RWPE1 (cell line): Measurements from ENCODE around the gene HCN2.

Experiments used
- CTCF ChIA-PET: fragments of 350-600 bp; sonication (Branson Sonifier 250); formaldehyde crosslinking; extraction: SDS; loops from one replicate; lab custom pipeline; 2021; lab: Yijun Ruan, JAX
- POLR2A ChIA-PET: fragments of 400-600 bp; formaldehyde crosslinking; extraction: SDS; loops from one replicate; lab custom pipeline; 2020; ENCODE audit warnings: antibody characterized with exemption; ENCODE audit not compliant: low non-redundant PET; lab: Yijun Ruan, JAX
- DNase-seq: peaks from one replicate; pipeline ENCODE4 v3.0.0; 2012; ENCODE audit warnings: low spot score
- H3K27ac ChIP-seq: fragments of 450-650 bp; 2 replicates; pipeline ENCODE4 v1.5.1; 2017
- TF ChIP-seq, protein P1 (sequence below): fragments of 450-650 bp; conservative IDR thresholded peaks from 2 replicates; pipeline ENCODE4 v1.5.1; 2017; ENCODE audit warnings: low read depth, mild to moderate bottlenecking

Gene HCN2

DNA sequence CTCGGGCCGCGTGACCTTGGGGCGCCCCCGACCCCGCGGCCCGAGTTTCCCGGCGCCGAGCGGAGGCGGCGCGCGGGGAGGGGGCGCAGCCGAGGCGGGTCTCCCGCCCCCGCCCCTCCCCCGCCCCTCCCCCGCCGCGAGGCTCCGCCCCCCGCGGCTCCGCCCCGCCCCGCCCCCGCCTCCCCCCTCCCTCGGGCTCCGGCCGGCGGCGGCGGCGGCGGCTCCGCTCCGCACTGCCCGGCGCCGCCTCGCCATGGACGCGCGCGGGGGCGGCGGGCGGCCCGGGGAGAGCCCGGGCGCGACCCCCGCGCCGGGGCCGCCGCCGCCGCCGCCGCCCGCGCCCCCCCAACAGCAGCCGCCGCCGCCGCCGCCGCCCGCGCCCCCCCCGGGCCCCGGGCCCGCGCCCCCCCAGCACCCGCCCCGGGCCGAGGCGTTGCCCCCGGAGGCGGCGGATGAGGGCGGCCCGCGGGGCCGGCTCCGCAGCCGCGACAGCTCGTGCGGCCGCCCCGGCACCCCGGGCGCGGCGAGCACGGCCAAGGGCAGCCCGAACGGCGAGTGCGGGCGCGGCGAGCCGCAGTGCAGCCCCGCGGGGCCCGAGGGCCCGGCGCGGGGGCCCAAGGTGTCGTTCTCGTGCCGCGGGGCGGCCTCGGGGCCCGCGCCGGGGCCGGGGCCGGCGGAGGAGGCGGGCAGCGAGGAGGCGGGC is at the start of gene HCN2:
Gene HCN2, plus strand, starts transcription at position 189 of the 703 bp plus-strand sequence. Its CDS starts 65 bp downstream, at position 254.
- TF ChIP-seq, protein P1, sequence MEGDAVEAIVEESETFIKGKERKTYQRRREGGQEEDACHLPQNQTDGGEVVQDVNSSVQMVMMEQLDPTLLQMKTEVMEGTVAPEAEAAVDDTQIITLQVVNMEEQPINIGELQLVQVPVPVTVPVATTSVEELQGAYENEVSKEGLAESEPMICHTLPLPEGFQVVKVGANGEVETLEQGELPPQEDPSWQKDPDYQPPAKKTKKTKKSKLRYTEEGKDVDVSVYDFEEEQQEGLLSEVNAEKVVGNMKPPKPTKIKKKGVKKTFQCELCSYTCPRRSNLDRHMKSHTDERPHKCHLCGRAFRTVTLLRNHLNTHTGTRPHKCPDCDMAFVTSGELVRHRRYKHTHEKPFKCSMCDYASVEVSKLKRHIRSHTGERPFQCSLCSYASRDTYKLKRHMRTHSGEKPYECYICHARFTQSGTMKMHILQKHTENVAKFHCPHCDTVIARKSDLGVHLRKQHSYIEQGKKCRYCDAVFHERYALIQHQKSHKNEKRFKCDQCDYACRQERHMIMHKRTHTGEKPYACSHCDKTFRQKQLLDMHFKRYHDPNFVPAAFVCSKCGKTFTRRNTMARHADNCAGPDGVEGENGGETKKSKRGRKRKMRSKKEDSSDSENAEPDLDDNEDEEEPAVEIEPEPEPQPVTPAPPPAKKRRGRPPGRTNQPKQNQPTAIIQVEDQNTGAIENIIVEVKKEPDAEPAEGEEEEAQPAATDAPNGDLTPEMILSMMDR, result no peak
- DNase-seq, result no peak
- H3K27ac ChIP-seq, result peak within 1 kb of the TSS; percentile 57; the same call in 1 of the 2 replicates
- POLR2A ChIA-PET, result no interaction called here
- CTCF ChIA-PET, result no interaction called here

DNA sequence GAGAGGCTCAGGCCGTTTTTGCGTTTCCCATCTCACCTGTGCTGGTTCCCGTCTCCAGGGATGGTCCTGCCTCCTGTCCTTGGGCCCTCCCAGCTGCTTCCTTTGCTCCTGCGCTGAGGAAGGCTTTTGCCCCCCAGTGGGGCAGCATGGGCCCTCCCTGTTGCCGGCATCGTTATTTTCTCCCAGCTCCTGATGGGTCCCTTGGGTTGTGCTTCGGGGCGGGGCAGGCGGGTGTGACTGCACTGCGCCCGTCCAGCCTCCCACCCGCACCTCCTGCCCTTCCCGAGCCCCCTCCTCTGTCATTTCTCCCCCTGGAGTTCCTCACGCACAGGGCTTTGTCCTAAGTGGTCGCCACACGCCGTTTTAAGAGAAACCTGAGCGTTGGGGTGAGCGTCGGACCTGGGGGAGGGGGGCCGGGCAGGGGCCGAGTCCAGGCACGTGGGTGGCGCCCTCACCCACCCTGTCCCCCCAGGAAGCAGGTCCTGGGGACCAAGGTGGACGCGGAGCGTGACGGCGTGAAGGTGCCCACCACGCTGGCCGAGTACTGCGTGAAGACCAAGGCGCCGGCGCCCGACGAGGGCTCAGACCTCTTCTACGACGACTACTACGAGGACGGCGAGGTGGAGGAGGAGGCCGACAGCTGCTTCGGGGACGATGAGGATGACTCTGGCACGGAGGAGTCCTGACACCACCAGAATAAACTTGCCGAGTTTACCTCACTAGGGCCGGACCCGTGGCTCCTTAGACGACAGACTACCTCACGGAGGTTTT is 48.6 kb upstream of the HCN2 start:
- CTCF ChIA-PET, result interaction anchor here (0.8 kb wide), 1 partner anchor 19 kb away, joined by 3 read pairs; no protein-coding TSS in a partner anchor

DNA sequence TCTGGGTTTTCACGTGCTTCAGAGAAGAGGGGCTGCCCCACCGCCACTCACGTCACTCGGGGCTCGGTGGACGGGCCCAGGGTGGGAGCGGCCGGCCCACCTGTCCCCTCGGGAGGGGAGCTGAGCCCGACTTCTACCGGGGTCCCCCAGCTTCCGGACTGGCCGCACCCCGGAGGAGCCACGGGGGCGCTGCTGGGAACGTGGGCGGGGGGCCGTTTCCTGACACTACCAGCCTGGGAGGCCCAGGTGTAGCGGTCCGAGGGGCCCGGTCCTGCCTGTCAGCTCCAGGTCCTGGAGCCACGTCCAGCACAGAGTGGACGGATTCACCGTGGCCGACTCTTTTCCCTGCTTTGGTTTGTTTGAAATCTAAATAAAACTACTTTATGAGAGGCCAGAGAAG is 48.0 kb upstream of the HCN2 start:
- ChIA-PET POLR2A (no interaction called here), CTCF (interaction anchor here (0.8 kb wide), 1 partner anchor 20 kb away, joined by 3 read pairs; no protein-coding TSS in a partner anchor)
- DNase-seq, result no peak
- H3K27ac ChIP-seq, result peak overlapping the region; percentile 20
- TF ChIP-seq, protein P1, result no peak

More for the DNA sequence above, 48.6 kb upstream of the HCN2 start:
- TF ChIP-seq, protein P1, result no peak
- DNase-seq, result no peak
- POLR2A ChIA-PET, result no interaction called here
- H3K27ac ChIP-seq, result peak overlapping the region; percentile 20; the same call in 1 of the 2 replicates

DNA sequence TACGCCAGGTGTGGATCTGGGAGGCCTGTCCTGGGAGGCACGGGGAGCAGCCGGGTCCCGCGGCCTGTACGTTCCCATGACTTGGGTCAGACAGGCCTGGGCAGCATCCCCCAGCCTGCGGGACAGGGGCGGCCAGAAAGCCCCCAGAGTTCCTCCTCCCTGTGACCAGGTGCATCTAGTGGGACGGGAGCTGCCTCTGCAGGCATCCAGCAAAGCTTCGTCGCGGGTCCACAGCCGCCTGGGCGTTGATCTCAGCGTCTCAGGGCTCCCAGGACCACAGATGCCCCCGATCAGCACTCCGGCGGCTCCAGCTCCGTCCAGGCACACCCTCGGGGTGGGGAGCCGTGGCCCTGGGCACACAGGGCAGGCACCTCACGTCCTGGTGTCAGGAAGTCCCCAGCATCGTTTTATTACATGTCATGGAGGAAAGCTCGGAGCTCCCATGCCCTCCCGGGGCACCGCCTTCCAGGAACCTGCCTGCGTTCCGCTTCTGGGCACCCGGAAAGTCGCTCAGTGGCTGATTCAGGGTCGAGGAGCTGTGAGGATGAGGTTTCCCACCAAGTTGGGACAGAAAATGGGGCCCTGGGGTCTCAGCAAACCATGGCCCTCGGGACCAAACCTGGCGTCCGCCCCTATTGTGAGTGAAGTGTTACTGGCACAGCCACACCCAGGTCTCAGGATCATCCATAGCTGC is 47.4 kb upstream of the HCN2 start:
- ChIA-PET POLR2A (interaction anchor here (1.0 kb wide), 1 partner anchor 10 kb away, joined by 3 read pairs; no protein-coding TSS in a partner anchor), CTCF (interaction anchor here (0.6 to 0.8 kb wide), 2 partner anchors 17 to 21 kb away, joined by 3 read pairs; no protein-coding TSS in a partner anchor)
- TF ChIP-seq, protein P1, result no peak
- H3K27ac ChIP-seq, result peak overlapping the region; percentile 20
- DNase-seq, result no peak

DNA sequence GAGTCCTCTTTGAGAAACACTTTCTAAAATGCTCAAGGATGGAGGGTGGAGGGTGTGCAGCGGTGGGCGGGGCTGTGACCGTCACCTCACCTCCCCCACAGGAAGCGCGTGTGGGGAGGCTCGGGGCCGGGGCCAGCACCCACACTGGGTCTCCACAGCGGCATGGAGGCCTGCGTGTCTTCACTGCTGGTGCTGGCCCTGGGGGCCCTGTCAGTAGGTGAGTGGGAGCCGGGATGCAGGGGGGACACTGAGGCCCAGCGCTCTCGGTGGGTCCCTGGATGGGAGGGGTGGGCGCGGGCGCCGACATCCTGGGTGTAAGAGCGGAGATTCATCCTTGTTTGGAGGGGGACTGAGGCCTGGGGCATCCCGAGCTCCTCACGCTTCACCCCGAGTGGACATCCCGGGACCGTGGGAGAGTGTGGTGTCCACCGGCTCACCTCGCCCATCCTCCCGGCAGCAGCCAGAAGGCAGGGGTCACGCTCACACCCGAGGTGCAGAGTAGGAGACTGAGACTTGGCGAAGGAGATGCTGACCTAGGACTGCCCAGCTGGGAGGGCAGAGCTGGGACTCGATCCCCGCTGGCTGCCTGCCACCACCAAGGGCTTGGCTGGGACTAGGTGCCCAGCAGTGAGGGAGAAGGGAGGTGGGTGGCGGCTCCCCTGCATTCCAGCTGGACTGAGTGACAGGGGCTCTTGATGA is 45.6 kb upstream of the HCN2 start, which contains the start of gene GZMM:
Gene GZMM, plus strand, starts transcription at position 144 of the 699 bp plus-strand sequence. Its CDS starts 19 bp downstream, at position 163.
- TF ChIP-seq, protein P1, result no peak
- H3K27ac ChIP-seq, result peak within 1 kb of the TSS; percentile 20
- CTCF ChIA-PET, result no interaction called here
- POLR2A ChIA-PET, result no interaction called here
- no peak for DNase-seq
